Stimulated activated CD4-positive, alpha-beta T cell treated with anti-CD3 and anti-CD28 coated beads, Interleukin-2, amount 100 ng/mL, for 48 hours (primary cell): ENCODE data around the gene TRAPPC10.
"Not testable (repeated sequence)": the region's sequence is repeated elsewhere in the genome, so short reads cannot be mapped to it uniquely, and the experiment has no call there.

Experiments used
- DNase-seq, 2 donors: peaks; one replicate each; pipeline ENCODE4 v3.0.0-alpha.2; 2020

The TRAPPC10 gene

DNA sequence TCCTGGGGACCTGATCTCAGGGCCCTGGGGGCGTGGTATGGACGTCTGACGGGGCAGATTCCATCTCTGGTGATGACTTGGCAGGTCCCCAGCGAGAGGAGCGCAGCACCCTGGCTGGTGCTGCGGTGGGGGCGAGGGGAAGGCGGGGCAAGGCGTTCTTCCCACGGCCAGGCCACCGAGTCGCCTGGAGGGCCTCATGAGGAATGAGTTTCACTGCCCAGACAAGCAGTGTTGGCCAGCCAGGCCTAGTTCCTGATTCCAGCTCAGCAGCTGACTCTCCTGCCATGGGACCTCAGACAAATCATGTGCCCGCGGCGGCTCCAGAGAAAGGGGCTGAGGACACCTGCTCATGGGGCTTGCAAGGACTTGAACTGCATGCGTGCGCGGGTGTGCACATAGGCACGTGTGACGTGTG, 142.7 kb downstream of the TRAPPC10 start:
- not testable (repeated sequence) for DNase-seq

DNA sequence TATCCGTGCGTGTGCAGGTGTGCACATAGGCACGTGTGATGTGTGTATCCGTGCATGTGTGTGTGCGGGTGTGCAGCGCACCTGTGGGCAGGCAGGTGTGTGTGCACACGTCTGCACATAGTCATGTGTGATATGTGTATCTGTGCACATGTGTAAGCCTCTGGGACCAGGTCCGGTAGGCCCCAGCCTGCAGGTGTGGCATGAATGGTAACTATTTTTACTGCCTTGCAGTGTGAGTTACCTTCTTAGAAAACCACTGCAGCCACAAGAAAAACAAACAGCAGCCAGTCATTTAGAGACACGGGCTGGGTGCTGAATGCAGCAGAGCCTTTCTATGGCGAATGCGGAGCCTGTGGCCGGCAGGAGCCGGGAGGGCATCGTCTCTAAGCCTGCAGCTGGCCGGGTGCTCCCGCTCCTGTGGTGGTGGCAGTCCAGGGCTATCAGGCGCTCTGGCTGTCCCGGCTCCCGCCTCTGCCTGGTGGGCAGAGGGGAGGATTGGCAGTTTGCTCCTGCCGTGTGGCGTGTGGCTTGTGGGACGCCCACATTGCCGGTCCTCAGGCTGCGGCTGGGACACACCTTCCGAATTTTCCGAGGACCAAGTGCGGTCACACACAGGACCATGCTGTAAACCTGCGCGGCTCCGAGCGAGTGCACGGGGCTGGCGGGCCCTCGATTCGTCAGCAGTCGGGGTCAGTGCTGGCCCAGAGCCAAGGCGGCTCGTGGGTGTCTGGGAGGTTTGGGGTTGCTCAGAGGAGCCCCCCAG, 143.3 kb downstream of the TRAPPC10 start:
- not testable (repeated sequence) for DNase-seq

DNA sequence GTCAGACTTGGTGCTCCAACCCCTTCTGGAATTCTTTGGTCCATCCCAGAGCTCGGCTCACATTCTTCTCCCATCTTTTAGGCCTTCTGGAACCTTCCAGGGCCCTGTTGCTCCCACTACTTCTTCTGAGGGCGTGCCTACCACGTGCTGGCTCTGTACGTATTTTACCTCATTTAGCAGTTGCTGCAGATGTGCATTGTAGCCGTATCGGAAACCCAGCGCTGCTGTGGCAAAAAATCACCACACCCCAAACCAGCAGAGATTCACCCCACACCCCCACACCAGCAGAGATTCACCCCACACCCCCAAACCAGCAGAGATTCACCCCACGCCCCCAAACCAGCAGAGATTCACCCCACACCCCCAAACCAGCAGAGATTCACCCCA, 143.9 kb downstream of the TRAPPC10 start:
- DNase-seq: not testable (repeated sequence)
